Activated T-cell treated with anti-CD3 and anti-CD28 coated beads, Interleukin-2, amount 50 U/mL, for 24 hours (primary cell): ENCODE results near the gene NECAP2.
"Not testable (repeated sequence)": the region's sequence is repeated elsewhere in the genome, so short reads cannot be mapped to it uniquely, and the experiment has no call there.

Experiments
- DNase-seq: peaks from one replicate; pipeline ENCODE4 v3.0.0-alpha.2; 2020
- H3K27ac Mint-ChIP-seq: 2 replicates; pipeline ENCODE4 v1.8.0; 2020; ENCODE audit warnings: mild to moderate bottlenecking, mixed read lengths
- H3K27me3 Mint-ChIP-seq: 2 replicates; pipeline ENCODE4 v1.8.0; 2020; ENCODE audit warnings: mixed read lengths
- H3K36me3 Mint-ChIP-seq: 2 replicates; pipeline ENCODE4 v1.8.0; 2020; ENCODE audit warnings: low read depth, mixed read lengths
- H3K4me1 Mint-ChIP-seq: 2 replicates; pipeline ENCODE4 v1.8.0; 2020; ENCODE audit warnings: low read depth, mixed read lengths
- H3K4me3 Mint-ChIP-seq: 2 replicates; pipeline ENCODE4 v1.8.0; 2020; ENCODE audit warnings: mild to moderate bottlenecking, moderate library complexity, mixed read lengths
- H3K9me3 Mint-ChIP-seq: 2 replicates; pipeline ENCODE4 v1.8.0; 2020; ENCODE audit warnings: mixed read lengths

NECAP2 gene

GRCh38 chr1:16441282-16441665, 750 bp downstream of the NECAP2 start:
- peak overlapping the region; percentile 86 for H3K4me3 Mint-ChIP-seq
- peaks cover 47% of the 10 kb centered on the region for H3K36me3 Mint-ChIP-seq
- H3K9me3 Mint-ChIP-seq = no peaks in the 10 kb centered on the region
- peaks cover 42% of the 10 kb centered on the region for H3K4me1 Mint-ChIP-seq
- H3K27ac Mint-ChIP-seq = peak overlapping the region; percentile 91
- DNase-seq = no peak
- no peaks in the 10 kb centered on the region for H3K27me3 Mint-ChIP-seq

GRCh38 chr1:16442265-16442664, 1.7 kb downstream of the NECAP2 start:
- H3K36me3 Mint-ChIP-seq = peaks cover 51% of the 10 kb centered on the region

DNA sequence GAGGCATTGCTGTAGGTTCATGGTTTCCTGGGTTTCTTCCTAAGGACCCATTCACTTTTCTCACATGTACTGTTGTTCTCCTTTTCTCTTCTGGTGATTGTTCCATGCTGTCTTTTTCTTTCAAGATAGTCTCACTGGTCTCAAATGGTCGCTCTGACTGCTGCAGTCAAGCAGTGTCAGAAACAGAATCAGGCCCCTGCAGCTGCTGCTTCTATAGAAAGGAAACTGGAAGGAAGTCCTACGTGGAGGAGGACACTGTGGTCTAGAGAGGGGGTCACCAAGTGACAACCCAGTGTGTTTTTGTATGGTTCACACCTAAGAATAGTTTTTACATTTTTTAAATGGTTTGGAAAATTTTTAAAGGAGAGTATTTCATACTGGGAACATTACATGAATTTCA, 2.4 kb downstream of the NECAP2 start:
- peak overlapping the region; percentile 28 for H3K4me3 Mint-ChIP-seq
- DNase-seq = no peak
- no peaks in the 10 kb centered on the region for H3K9me3 Mint-ChIP-seq
- H3K27me3 Mint-ChIP-seq = no peaks in the 10 kb centered on the region
- H3K4me1 Mint-ChIP-seq = peaks cover 41% of the 10 kb centered on the region
- peaks cover 56% of the 10 kb centered on the region for H3K36me3 Mint-ChIP-seq
- peak overlapping the region; percentile 91 for H3K27ac Mint-ChIP-seq

More at GRCh38 chr1:16442265-16442664, 1.7 kb downstream of the NECAP2 start:
- Mint-ChIP-seq H3K27me3 (no peaks in the 10 kb centered on the region), H3K9me3 (no peaks in the 10 kb centered on the region), H3K4me3 (peak overlapping the region; percentile 86), H3K27ac (peak overlapping the region; percentile 91), H3K4me1 (peaks cover 39% of the 10 kb centered on the region)
- no peak for DNase-seq

GRCh38 chr1:16443975-16444770, 3.6 kb downstream of the NECAP2 start:
- Mint-ChIP-seq H3K4me1 (peaks cover 42% of the 10 kb centered on the region), H3K9me3 (no peaks in the 10 kb centered on the region), H3K27me3 (no peaks in the 10 kb centered on the region), H3K36me3 (peaks cover 69% of the 10 kb centered on the region), H3K27ac (peak overlapping the region; percentile 72), H3K4me3 (no peak overlapping the region)
- no peak for DNase-seq

- peaks cover 78% of the 10 kb centered on the region for H3K36me3 Mint-ChIP-seq
- H3K9me3 Mint-ChIP-seq = no peaks in the 10 kb centered on the region
- DNase-seq = no peak
- peaks cover 48% of the 10 kb centered on the region for H3K4me1 Mint-ChIP-seq
- no peak overlapping the region for H3K4me3 Mint-ChIP-seq
- H3K27me3 Mint-ChIP-seq = no peaks in the 10 kb centered on the region
- peak overlapping the region; percentile 40 for H3K27ac Mint-ChIP-seq
Measured at GRCh38 chr1:16445052-16445451, 4.5 kb downstream of the NECAP2 start.

GRCh38 chr1:16446116-16446515, 5.6 kb downstream of the NECAP2 start:
- no peak for DNase-seq
- Mint-ChIP-seq H3K36me3 (peaks cover 83% of the 10 kb centered on the region), H3K4me3 (no peak overlapping the region), H3K4me1 (peaks cover 49% of the 10 kb centered on the region), H3K9me3 (no peaks in the 10 kb centered on the region), H3K27ac (peak overlapping the region; percentile 26), H3K27me3 (no peaks in the 10 kb centered on the region)

DNA sequence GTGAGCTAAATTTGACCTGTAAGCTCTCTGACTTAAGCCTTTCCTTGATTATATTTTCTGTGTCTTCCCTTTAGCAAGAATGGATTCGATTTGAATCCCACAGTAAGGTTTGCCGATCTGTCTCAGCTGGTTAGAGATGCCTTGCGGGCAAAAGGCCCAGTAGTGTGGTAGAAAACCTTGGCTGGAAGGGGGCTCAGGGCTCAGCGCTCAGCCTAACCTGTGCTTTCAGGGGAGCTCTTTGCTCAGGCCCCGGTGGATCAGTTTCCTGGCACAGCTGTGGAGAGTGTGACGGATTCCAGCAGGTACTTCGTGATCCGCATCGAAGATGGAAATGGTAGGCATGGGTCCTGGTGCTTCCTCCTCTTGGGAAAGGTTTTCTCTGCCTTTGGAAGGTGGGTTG, 7.1 kb downstream of the NECAP2 start:
- DNase-seq = no peak
- no peaks in the 10 kb centered on the region for H3K9me3 Mint-ChIP-seq
- H3K4me3 Mint-ChIP-seq = no peak overlapping the region
- H3K4me1 Mint-ChIP-seq = peaks cover 43% of the 10 kb centered on the region
- H3K27me3 Mint-ChIP-seq = no peaks in the 10 kb centered on the region
- peaks cover 88% of the 10 kb centered on the region for H3K36me3 Mint-ChIP-seq
- peak overlapping the region; percentile 82 for H3K27ac Mint-ChIP-seq

GRCh38 chr1:16449065-16449464, 8.5 kb downstream of the NECAP2 start:
- Mint-ChIP-seq H3K9me3 (no peaks in the 10 kb centered on the region), H3K27ac (peak overlapping the region; percentile 82), H3K36me3 (peaks cover 85% of the 10 kb centered on the region), H3K4me1 (peaks cover 33% of the 10 kb centered on the region), H3K27me3 (no peaks in the 10 kb centered on the region), H3K4me3 (no peak overlapping the region)
- no peak for DNase-seq

- H3K36me3 Mint-ChIP-seq = peaks cover 85% of the 10 kb centered on the region
- H3K9me3 Mint-ChIP-seq = no peaks in the 10 kb centered on the region
- H3K27ac Mint-ChIP-seq = peak overlapping the region; percentile 82
- no peaks in the 10 kb centered on the region for H3K27me3 Mint-ChIP-seq
- H3K4me1 Mint-ChIP-seq = peaks cover 29% of the 10 kb centered on the region
- no peak overlapping the region for H3K4me3 Mint-ChIP-seq
- no peak for DNase-seq
Measured at GRCh38 chr1:16449666-16450065, 9.1 kb downstream of the NECAP2 start.

DNA sequence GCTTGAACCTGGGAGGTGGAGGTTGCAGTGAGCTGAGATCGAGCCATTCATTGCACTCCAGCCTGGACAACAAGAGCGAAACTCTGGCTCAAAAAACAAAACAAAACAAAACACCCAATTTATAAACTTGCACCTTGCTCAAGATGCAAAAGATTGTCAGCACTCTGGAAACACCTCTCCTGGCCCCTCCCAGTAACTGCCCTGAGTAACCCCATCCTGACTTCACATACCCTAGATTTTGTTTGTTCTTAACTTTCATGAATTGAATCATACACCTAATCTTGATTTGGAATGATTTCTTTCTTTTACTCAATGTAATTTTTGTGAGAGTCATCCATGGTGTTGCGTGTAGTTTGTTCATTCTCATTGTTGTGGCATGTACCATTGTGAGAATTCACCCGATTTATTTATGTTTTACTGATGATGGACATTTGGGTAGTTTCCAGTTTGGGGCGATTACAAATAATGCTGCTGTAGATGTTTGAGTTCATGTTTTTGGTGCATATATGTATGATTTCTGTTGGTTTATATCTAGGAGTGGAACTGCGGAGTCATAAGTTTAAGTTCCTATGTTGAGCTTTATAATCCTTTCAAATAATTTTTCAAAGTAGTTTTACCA, 10.4 kb downstream of the NECAP2 start:
- peaks cover 26% of the 10 kb centered on the region for H3K4me1 Mint-ChIP-seq
- no peaks in the 10 kb centered on the region for H3K9me3 Mint-ChIP-seq

DNA sequence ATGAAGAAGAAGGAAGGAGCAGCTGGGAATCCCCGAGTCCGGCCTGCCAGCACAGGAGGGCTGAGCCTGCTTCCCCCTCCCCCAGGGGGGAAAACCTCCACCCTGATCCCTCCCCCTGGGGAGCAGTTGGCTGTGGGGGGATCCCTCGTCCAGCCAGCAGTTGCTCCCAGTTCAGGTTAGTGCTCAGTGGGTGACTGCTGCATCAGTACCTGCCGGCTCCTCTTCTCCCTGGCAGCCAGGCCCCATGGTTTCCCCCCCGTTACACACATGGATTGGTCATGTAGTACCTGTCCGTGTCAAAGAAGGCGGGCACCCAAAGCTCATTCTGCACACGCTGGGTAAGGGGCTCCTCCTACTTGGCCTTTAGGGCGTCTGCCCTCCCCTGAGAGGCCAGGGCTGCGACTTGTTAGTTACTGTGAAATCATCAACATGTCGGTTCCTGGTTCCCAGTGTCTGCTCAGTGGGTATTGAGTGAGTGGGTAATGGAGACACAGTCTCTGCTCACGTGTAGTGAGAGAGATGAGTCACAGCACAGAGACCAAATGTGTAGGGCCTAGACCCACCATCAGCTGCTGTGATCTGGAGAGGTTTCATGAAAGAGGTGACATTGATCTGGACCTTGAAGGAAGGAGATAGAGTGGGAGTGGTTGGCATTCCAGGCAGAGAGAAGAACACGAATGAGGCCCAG, 11.5 kb downstream of the NECAP2 start:
- Mint-ChIP-seq H3K27ac (peak overlapping the region; percentile 73), H3K36me3 (peaks cover 90% of the 10 kb centered on the region), H3K9me3 (no peaks in the 10 kb centered on the region), H3K27me3 (no peaks in the 10 kb centered on the region), H3K4me3 (no peak overlapping the region), H3K4me1 (peaks cover 26% of the 10 kb centered on the region)
- no peak for DNase-seq

More for the DNA sequence above, 10.4 kb downstream of the NECAP2 start:
- Mint-ChIP-seq H3K27me3 (no peaks in the 10 kb centered on the region), H3K4me3 (no peak overlapping the region), H3K27ac (peak overlapping the region; percentile 82), H3K36me3 (peaks cover 85% of the 10 kb centered on the region)
- no peak for DNase-seq

- not testable (repeated sequence) for H3K4me3 Mint-ChIP-seq, H3K27me3 Mint-ChIP-seq, H3K9me3 Mint-ChIP-seq, DNase-seq
- peaks cover 14% of the 10 kb centered on the region for H3K4me1 Mint-ChIP-seq
- peak overlapping the region; percentile 61 for H3K27ac Mint-ChIP-seq
- H3K36me3 Mint-ChIP-seq = peaks cover 88% of the 10 kb centered on the region
Measured at GRCh38 chr1:16454909-16455308, 14.4 kb downstream of the NECAP2 start.

GRCh38 chr1:16456151-16456550, 15.6 kb downstream of the NECAP2 start:
- DNase-seq = not testable (repeated sequence)
- H3K27ac Mint-ChIP-seq = peak overlapping the region; percentile 50

DNA sequence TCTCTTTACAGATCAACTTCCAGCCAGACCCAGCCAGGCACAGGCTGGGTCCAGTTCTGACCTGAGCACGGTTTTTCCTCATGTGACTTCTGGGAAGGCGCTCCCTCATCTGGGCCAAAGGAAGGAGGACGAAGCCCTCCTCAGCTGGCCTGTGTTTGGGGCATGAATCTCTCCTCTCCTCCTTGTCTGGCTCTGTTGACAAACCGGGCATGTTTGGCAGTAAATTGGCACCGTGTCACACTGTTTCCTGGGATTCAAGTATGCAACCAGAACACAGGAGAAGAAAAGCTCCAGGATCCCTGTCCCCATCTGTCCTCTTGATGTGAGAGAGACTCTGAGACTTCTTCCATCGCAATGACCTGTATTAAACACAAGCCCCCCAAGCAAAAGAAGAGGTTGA, 18.3 kb downstream of the NECAP2 start:
- Mint-ChIP-seq H3K4me1 (no peaks in the 10 kb centered on the region), H3K36me3 (peaks cover 87% of the 10 kb centered on the region), H3K9me3 (no peaks in the 10 kb centered on the region), H3K27ac (peak overlapping the region; percentile 59), H3K27me3 (no peaks in the 10 kb centered on the region), H3K4me3 (no peak overlapping the region)
- DNase-seq = no peak

More at GRCh38 chr1:16456151-16456550, 15.6 kb downstream of the NECAP2 start:
- peaks cover 86% of the 10 kb centered on the region for H3K36me3 Mint-ChIP-seq
- H3K4me3 Mint-ChIP-seq, H3K4me1 Mint-ChIP-seq, H3K27me3 Mint-ChIP-seq, H3K9me3 Mint-ChIP-seq: not testable (repeated sequence)
